ENCODE results near the gene HOXD13. TPM values are rescaled to one million over a fixed set of nuclear protein-coding genes. Genes with fewer than 3 reads are reported as not detected.

Gene HOXD13
- total and polyA plus RNA-seq, 2 experiments from 2014 or later = not detected

DNA sequence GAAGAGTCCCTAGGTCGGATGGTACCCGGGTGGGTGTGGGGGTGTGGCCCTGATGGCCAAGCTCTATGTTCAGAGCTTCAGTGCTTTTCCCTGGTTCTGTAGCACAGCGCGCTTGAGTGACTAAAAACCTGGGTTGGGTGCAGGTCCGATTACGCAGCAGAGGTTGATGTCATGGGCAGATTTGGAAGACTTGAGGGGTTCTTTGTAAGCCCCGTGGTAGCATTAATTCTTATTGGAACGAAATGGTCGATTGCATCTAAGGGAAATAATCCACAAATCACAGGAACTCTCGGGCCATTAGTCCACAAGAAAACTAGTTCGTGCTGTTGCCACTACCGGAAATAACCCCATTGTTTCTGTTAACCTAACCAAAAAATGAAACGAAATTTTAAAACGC lies 46.0 kb downstream of the HOXD13 start:
- H3K4me1 Mint-ChIP-seq = peaks cover 22% of the 10 kb centered on the region
- H3K36me3 Mint-ChIP-seq (ENCODE audit: low read depth) = no peaks in the 10 kb centered on the region; the same call in 2 of the 3 replicates
- Histone ChIP-seq H3K4me1 (ENCODE audit: insufficient read depth) (peaks cover 37% of the 10 kb centered on the region), H4K20me1 (replicated peaks; ENCODE audit: insufficient read depth) (peaks cover 52% of the 10 kb centered on the region), H3K27ac (ENCODE audit: low read depth) (no peak overlapping the region), H3K9me2 (ENCODE audit: insufficient read depth) (no peaks in the 10 kb centered on the region), H3K79me2 (replicated peaks; ENCODE audit: insufficient read depth) (no peaks in the 10 kb centered on the region), H3K27me3 (ENCODE audit: insufficient read depth) (peaks cover 100% of the 10 kb centered on the region), H3K4me2 (no peak overlapping the region), H3K36me3 (ENCODE audit: insufficient read depth) (no peaks in the 10 kb centered on the region), H3K4me3 (no peak overlapping the region), H3F3A (replicated peaks; ENCODE audit: low read depth) (peaks cover 44% of the 10 kb centered on the region), H2AFZ (no peak overlapping the region)
- no peak overlapping the region for H3K27ac Mint-ChIP-seq
- H3K9me3 Mint-ChIP-seq = peaks cover 3% of the 10 kb centered on the region; the same call in 1 of the 3 replicates
- no peak for DNase-seq (ENCODE audit: low spot score)
- no peak for ATAC-seq
- no peak overlapping the region for H3K4me3 Mint-ChIP-seq
- TF ChIP-seq CREB1 (CRISPR knock-in tag; IDR thresholded peaks at IDR 0.05; ENCODE audit: low read depth) = no peak
- TF ChIP-seq POLR2AphosphoS5 (IDR thresholded peaks at IDR 0.05; ENCODE audit: low read depth) = no peak
- TF ChIP-seq, protein P1, sequence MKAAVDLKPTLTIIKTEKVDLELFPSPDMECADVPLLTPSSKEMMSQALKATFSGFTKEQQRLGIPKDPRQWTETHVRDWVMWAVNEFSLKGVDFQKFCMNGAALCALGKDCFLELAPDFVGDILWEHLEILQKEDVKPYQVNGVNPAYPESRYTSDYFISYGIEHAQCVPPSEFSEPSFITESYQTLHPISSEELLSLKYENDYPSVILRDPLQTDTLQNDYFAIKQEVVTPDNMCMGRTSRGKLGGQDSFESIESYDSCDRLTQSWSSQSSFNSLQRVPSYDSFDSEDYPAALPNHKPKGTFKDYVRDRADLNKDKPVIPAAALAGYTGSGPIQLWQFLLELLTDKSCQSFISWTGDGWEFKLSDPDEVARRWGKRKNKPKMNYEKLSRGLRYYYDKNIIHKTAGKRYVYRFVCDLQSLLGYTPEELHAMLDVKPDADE (IDR thresholded peaks at IDR 0.05) = no peak
- TF ChIP-seq, protein P2, sequence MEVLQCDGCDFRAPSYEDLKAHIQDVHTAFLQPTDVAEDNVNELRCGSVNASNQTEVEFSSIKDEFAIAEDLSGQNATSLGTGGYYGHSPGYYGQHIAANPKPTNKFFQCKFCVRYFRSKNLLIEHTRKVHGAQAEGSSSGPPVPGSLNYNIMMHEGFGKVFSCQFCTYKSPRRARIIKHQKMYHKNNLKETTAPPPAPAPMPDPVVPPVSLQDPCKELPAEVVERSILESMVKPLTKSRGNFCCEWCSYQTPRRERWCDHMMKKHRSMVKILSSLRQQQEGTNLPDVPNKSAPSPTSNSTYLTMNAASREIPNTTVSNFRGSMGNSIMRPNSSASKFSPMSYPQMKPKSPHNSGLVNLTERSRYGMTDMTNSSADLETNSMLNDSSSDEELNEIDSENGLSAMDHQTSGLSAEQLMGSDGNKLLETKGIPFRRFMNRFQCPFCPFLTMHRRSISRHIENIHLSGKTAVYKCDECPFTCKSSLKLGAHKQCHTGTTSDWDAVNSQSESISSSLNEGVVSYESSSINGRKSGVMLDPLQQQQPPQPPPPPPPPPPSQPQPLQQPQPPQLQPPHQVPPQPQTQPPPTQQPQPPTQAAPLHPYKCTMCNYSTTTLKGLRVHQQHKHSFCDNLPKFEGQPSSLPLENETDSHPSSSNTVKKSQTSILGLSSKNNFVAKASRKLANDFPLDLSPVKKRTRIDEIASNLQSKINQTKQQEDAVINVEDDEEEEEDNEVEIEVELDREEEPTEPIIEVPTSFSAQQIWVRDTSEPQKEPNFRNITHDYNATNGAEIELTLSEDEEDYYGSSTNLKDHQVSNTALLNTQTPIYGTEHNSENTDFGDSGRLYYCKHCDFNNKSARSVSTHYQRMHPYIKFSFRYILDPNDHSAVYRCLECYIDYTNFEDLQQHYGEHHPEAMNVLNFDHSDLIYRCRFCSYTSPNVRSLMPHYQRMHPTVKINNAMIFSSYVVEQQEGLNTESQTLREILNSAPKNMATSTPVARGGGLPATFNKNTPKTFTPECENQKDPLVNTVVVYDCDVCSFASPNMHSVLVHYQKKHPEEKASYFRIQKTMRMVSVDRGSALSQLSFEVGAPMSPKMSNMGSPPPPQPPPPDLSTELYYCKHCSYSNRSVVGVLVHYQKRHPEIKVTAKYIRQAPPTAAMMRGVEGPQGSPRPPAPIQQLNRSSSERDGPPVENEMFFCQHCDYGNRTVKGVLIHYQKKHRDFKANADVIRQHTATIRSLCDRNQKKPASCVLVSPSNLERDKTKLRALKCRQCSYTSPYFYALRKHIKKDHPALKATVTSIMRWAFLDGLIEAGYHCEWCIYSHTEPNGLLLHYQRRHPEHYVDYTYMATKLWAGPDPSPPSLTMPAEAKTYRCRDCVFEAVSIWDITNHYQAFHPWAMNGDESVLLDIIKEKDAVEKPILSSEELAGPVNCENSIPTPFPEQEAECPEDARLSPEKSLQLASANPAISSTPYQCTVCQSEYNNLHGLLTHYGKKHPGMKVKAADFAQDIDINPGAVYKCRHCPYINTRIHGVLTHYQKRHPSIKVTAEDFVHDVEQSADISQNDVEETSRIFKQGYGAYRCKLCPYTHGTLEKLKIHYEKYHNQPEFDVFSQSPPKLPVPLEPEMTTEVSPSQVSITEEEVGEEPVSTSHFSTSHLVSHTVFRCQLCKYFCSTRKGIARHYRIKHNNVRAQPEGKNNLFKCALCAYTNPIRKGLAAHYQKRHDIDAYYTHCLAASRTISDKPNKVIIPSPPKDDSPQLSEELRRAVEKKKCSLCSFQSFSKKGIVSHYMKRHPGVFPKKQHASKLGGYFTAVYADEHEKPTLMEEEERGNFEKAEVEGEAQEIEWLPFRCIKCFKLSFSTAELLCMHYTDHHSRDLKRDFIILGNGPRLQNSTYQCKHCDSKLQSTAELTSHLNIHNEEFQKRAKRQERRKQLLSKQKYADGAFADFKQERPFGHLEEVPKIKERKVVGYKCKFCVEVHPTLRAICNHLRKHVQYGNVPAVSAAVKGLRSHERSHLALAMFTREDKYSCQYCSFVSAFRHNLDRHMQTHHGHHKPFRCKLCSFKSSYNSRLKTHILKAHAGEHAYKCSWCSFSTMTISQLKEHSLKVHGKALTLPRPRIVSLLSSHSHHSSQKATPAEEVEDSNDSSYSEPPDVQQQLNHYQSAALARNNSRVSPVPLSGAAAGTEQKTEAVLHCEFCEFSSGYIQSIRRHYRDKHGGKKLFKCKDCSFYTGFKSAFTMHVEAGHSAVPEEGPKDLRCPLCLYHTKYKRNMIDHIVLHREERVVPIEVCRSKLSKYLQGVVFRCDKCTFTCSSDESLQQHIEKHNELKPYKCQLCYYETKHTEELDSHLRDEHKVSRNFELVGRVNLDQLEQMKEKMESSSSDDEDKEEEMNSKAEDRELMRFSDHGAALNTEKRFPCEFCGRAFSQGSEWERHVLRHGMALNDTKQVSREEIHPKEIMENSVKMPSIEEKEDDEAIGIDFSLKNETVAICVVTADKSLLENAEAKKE (CRISPR knock-in tag; IDR thresholded peaks at IDR 0.05) = no peak
- TF ChIP-seq STAT1 (IDR thresholded peaks at IDR 0.05; ENCODE audit: unreplicated experiment) = no peak
- TF ChIP-seq, protein P3, sequence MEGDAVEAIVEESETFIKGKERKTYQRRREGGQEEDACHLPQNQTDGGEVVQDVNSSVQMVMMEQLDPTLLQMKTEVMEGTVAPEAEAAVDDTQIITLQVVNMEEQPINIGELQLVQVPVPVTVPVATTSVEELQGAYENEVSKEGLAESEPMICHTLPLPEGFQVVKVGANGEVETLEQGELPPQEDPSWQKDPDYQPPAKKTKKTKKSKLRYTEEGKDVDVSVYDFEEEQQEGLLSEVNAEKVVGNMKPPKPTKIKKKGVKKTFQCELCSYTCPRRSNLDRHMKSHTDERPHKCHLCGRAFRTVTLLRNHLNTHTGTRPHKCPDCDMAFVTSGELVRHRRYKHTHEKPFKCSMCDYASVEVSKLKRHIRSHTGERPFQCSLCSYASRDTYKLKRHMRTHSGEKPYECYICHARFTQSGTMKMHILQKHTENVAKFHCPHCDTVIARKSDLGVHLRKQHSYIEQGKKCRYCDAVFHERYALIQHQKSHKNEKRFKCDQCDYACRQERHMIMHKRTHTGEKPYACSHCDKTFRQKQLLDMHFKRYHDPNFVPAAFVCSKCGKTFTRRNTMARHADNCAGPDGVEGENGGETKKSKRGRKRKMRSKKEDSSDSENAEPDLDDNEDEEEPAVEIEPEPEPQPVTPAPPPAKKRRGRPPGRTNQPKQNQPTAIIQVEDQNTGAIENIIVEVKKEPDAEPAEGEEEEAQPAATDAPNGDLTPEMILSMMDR (conservative IDR thresholded peaks at IDR 0.05; ENCODE audit: low read depth in 2 of 2) = no peak
- TF ChIP-seq ZNF331 (CRISPR knock-in tag; IDR thresholded peaks at IDR 0.05; ENCODE audit: low read depth) = no peak
- no peak for TF ChIP-seq ZNF114 (CRISPR knock-in tag; IDR thresholded peaks at IDR 0.05)
- TF ChIP-seq EZH2phosphoT487 (IDR thresholded peaks at IDR 0.05; ENCODE audit: unreplicated experiment) = no peak
- peaks cover 98% of the 10 kb centered on the region for H3K27me3 Mint-ChIP-seq (ENCODE audit: insufficient read depth, low read depth, poor library complexity)
